ENCODE data around the gene DOCK8.

- TF ChIP-seq CTCF (IDR thresholded peaks at IDR 0.05) (no peak), EHF (CRISPR knock-in tag; IDR thresholded peaks at IDR 0.05) (no peak), RAD21 (conservative IDR thresholded peaks at IDR 0.05 in 1 of 2, IDR thresholded peaks at IDR 0.05 in 1 of 2) (no peak), BCL3 (IDR thresholded peaks at IDR 0.05) (no peak), MAX (IDR thresholded peaks at IDR 0.05) (no peak), CEBPB (IDR thresholded peaks at IDR 0.05) (no peak), JUNB (IDR thresholded peaks at IDR 0.05) (no peak), HDAC2 (IDR thresholded peaks at IDR 0.05) (no peak), RFX5 (IDR thresholded peaks at IDR 0.05) (no peak), POLR2A (IDR thresholded peaks at IDR 0.05; ENCODE audit: low read length) (no peak), RNF2 (IDR thresholded peaks at IDR 0.05; ENCODE audit: borderline replicate concordance, low read depth) (no peak)
- TF ChIP-seq, protein P1, sequence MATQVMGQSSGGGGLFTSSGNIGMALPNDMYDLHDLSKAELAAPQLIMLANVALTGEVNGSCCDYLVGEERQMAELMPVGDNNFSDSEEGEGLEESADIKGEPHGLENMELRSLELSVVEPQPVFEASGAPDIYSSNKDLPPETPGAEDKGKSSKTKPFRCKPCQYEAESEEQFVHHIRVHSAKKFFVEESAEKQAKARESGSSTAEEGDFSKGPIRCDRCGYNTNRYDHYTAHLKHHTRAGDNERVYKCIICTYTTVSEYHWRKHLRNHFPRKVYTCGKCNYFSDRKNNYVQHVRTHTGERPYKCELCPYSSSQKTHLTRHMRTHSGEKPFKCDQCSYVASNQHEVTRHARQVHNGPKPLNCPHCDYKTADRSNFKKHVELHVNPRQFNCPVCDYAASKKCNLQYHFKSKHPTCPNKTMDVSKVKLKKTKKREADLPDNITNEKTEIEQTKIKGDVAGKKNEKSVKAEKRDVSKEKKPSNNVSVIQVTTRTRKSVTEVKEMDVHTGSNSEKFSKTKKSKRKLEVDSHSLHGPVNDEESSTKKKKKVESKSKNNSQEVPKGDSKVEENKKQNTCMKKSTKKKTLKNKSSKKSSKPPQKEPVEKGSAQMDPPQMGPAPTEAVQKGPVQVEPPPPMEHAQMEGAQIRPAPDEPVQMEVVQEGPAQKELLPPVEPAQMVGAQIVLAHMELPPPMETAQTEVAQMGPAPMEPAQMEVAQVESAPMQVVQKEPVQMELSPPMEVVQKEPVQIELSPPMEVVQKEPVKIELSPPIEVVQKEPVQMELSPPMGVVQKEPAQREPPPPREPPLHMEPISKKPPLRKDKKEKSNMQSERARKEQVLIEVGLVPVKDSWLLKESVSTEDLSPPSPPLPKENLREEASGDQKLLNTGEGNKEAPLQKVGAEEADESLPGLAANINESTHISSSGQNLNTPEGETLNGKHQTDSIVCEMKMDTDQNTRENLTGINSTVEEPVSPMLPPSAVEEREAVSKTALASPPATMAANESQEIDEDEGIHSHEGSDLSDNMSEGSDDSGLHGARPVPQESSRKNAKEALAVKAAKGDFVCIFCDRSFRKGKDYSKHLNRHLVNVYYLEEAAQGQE (IDR thresholded peaks at IDR 0.05): no peak
- TF ChIP-seq, protein P2, sequence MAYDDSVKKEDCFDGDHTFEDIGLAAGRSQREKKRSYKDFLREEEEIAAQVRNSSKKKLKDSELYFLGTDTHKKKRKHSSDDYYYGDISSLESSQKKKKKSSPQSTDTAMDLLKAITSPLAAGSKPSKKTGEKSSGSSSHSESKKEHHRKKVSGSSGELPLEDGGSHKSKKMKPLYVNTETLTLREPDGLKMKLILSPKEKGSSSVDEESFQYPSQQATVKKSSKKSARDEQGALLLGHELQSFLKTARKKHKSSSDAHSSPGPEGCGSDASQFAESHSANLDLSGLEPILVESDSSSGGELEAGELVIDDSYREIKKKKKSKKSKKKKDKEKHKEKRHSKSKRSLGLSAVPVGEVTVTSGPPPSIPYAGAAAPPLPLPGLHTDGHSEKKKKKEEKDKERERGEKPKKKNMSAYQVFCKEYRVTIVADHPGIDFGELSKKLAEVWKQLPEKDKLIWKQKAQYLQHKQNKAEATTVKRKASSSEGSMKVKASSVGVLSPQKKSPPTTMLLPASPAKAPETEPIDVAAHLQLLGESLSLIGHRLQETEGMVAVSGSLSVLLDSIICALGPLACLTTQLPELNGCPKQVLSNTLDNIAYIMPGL (CRISPR knock-in tag; IDR thresholded peaks at IDR 0.05; ENCODE audit: borderline replicate concordance): no peak
These were observed 138.4 kb downstream of the DOCK8 start for GRCh38 chr9:353077-353476.
